HEK293 (cell line): ENCODE measurements around the gene HTT.

Experiments
- KLF1 ChIP-seq: fragments of 450-650 bp; formaldehyde crosslinking; IDR thresholded peaks from 2 replicates; pipeline ENCODE4 v1.5.1; 2016; ENCODE audit warnings: missing biosample characterization, missing genetic modification characterization
- TCF7L2 ChIP-seq: IDR thresholded peaks from 2 replicates; pipeline ENCODE4 v1.6.1; 2011; ENCODE audit warnings: low read depth, mild to moderate bottlenecking, inconsistent platforms, low read length, moderate library complexity, borderline replicate concordance
- ZNF146 ChIP-seq: fragments of 450-650 bp; formaldehyde crosslinking; IDR thresholded peaks from 2 replicates; pipeline ENCODE4 v1.5.1; 2016; ENCODE audit warnings: missing biosample characterization, missing genetic modification characterization
- ZNF174 ChIP-seq: fragments of 450-650 bp; formaldehyde crosslinking; IDR thresholded peaks from 2 replicates; pipeline ENCODE4 v1.5.0; 2017; ENCODE audit warnings: missing biosample characterization, mild to moderate bottlenecking, missing genetic modification characterization
- TF ChIP-seq, protein P1 (sequence below): fragments of 450-650 bp; formaldehyde crosslinking; IDR thresholded peaks from 2 replicates; pipeline ENCODE4 v1.5.1; 2016; ENCODE audit warnings: missing biosample characterization, missing genetic modification characterization
- TF ChIP-seq, protein P2 (sequence below): fragments of 450-650 bp; formaldehyde crosslinking; IDR thresholded peaks from 2 replicates; pipeline ENCODE4 v1.5.1; 2016; ENCODE audit warnings: missing biosample characterization, missing genetic modification characterization

DNA sequence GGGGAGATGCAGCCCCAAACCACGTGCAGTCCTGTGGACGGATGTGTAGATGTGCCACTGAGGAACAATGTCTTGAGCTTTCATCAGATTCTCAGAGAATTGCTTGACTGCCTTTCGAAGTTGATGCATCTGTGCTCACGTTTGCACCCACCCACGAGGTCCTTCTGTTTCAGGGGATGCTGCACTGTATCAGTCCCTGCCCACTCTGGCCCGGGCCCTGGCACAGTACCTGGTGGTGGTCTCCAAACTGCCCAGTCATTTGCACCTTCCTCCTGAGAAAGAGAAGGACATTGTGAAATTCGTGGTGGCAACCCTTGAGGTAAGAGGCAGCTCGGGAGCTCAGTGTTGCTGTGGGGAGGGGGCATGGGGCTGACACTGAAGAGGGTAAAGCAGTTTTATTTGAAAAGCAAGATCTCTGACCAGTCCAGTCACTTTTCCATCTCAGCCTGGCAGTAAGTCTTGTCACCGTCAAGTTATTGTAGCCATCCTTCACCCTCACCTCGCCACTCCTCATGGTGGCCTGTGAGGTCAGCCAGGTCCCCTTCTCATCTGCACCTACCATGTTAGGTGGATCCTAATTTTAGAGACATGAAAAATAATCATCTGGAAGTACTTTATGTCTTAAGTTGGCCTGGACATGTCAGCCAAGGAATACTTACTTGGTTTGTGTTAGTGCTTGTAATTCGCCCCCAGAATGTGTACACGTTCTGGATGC, 138.1 kb downstream of the HTT start:
- TF ChIP-seq, protein P1, sequence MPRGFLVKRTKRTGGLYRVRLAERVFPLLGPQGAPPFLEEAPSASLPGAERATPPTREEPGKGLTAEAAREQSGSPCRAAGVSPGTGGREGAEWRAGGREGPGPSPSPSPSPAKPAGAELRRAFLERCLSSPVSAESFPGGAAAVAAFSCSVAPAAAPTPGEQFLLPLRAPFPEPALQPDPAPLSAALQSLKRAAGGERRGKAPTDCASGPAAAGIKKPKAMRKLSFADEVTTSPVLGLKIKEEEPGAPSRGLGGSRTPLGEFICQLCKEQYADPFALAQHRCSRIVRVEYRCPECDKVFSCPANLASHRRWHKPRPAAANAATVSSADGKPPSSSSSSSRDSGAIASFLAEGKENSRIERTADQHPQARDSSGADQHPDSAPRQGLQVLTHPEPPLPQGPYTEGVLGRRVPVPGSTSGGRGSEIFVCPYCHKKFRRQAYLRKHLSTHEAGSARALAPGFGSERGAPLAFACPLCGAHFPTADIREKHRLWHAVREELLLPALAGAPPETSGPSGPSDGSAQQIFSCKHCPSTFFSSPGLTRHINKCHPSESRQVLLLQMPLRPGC (tag by site-specific recombination) = no peak
- TF ChIP-seq, protein P2, sequence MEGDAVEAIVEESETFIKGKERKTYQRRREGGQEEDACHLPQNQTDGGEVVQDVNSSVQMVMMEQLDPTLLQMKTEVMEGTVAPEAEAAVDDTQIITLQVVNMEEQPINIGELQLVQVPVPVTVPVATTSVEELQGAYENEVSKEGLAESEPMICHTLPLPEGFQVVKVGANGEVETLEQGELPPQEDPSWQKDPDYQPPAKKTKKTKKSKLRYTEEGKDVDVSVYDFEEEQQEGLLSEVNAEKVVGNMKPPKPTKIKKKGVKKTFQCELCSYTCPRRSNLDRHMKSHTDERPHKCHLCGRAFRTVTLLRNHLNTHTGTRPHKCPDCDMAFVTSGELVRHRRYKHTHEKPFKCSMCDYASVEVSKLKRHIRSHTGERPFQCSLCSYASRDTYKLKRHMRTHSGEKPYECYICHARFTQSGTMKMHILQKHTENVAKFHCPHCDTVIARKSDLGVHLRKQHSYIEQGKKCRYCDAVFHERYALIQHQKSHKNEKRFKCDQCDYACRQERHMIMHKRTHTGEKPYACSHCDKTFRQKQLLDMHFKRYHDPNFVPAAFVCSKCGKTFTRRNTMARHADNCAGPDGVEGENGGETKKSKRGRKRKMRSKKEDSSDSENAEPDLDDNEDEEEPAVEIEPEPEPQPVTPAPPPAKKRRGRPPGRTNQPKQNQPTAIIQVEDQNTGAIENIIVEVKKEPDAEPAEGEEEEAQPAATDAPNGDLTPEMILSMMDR (tag by site-specific recombination) = no peak
- TF ChIP-seq ZNF146 (tag by site-specific recombination) (no peak), ZNF174 (no peak), TCF7L2 (no peak), KLF1 (tag by site-specific recombination) (no peak)
